Activated T-helper 1 cell treated with anti-CD3 and anti-CD28 coated beads, Interleukin-12 subunit alpha, Interleukin-12 subunit beta, Interleukin-2, Interleukin-4 antibody, amounts not matched to agents 30 ng/mL and 10 ng/mL and 1 ng/mL, durations not matched to agents 14 hours and 24 hours and 36 hours (primary cell): ENCODE data around the gene GGN. TPM values are rescaled to one million over a fixed set of nuclear protein-coding genes. Genes with fewer than 3 reads are reported as not detected.
A peak's percentile ranks its signal among the peaks of the same experiment; 100 is the strongest.

Experiments used
- DNase-seq: peaks from one replicate; pipeline ENCODE4 v3.0.0; 2021; ENCODE audit warnings: low spot score
- H3K27ac Mint-ChIP-seq: one replicate; pipeline ENCODE4 v1.8.0; 2021; ENCODE audit warnings: mild to moderate bottlenecking, mixed read lengths
- H3K27me3 Mint-ChIP-seq: one replicate; pipeline ENCODE4 v1.8.0; 2022; ENCODE audit warnings: mild to moderate bottlenecking, moderate library complexity, mixed read lengths; ENCODE audit not compliant: insufficient read depth
- H3K36me3 Mint-ChIP-seq: one replicate; pipeline ENCODE4 v1.8.0; 2021; ENCODE audit warnings: low read depth, mixed read lengths
- H3K4me1 Mint-ChIP-seq: one replicate; pipeline ENCODE4 v1.8.0; 2021; ENCODE audit warnings: low read depth, mixed read lengths
- H3K4me3 Mint-ChIP-seq: one replicate; pipeline ENCODE4 v1.8.0; 2021; ENCODE audit warnings: mild to moderate bottlenecking, moderate library complexity, mixed read lengths
- H3K9me3 Mint-ChIP-seq: one replicate; pipeline ENCODE4 v1.8.0; 2021; ENCODE audit warnings: mixed read lengths
- intact Hi-C: fragments of 100-400 bp; cut with micrococcal nuclease; formaldehyde crosslinking; loops from one replicate; pipeline ENCODE4 v1.15.1; 2024
- total RNA-seq: library from RNA; stranded (reverse); gene quantifications from 2 replicates; pipeline ENCODE4 v1.2.3, GENCODE V29; 2022

GGN gene
- total RNA-seq, 1 donor from 2014 or later, result 0.39 TPM

GRCh38 chr19:38389101-38389925, 1.5 kb upstream of the GGN start:
- no peak for DNase-seq
- Mint-ChIP-seq H3K27me3 (peaks cover 21% of the 10 kb centered on the region), H3K9me3 (no peaks in the 10 kb centered on the region), H3K27ac (peak overlapping the region; percentile 36), H3K4me1 (peaks cover 28% of the 10 kb centered on the region), H3K4me3 (peak overlapping the region; percentile 65), H3K36me3 (peaks cover 18% of the 10 kb centered on the region)
- intact Hi-C loops, result no loop called here

- peak within 1 kb of the TSS; percentile 91 for H3K27ac Mint-ChIP-seq
- H3K4me1 Mint-ChIP-seq, result peaks cover 20% of the 10 kb centered on the region
- H3K36me3 Mint-ChIP-seq, result peaks cover 22% of the 10 kb centered on the region
- intact Hi-C loops, result loop anchor here (1.0 kb wide), 2 partner anchors 14 to 26 kb away; no protein-coding TSS in a partner anchor
- H3K4me3 Mint-ChIP-seq, result peak within 1 kb of the TSS; percentile 89
- no peak for DNase-seq
- H3K9me3 Mint-ChIP-seq, result no peaks in the 10 kb centered on the region
- H3K27me3 Mint-ChIP-seq, result peaks cover 21% of the 10 kb centered on the region
Measured at GRCh38 chr19:38388349-38389100, 691 bp upstream of the GGN start, which contains the start of gene SPRED3. SPRED3 (plus strand) TSS chr19:38388697; CDS start chr19:38390303, 1,606 bp downstream.

DNA sequence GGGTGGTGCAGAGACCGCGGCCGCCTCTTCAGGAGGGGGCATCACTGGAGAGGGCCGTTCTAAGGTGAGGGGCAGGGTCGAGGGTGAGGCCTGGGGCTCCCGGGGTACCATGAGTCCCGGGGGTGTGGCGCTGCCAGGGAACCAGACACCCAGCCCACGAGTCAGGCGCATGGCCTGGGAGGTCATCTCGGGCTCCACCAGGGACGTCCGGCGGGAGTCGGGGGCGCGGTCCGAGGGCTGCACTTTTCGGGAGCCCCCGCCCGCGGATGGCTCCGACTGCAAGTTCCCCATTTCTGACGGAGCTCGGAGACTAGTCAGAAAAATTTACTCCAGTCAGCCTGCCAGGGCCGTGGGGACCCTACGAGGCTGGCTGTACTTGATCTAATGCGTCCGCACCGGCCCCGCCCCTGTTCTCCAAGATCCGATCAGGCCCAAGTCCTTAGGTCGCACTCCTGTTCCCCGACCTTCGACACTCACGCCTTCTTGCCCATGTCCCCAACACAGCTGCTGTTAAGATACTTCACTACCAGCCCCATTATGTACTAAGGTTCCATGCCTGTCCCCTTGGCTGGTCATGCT, 774 bp downstream of the GGN start:
- peak overlapping the region; percentile 50 for H3K27ac Mint-ChIP-seq
- peak overlapping the region; percentile 89 for H3K4me3 Mint-ChIP-seq
- no peaks in the 10 kb centered on the region for H3K9me3 Mint-ChIP-seq
- intact Hi-C loops, result loop anchor here (1.0 kb wide), 4 partner anchors 8 to 158 kb away; partner anchors contain the start of gene PSMD8
- H3K36me3 Mint-ChIP-seq, result peaks cover 31% of the 10 kb centered on the region
- DNase-seq, result no peak
- H3K27me3 Mint-ChIP-seq, result peaks cover 19% of the 10 kb centered on the region
- peaks cover 12% of the 10 kb centered on the region for H3K4me1 Mint-ChIP-seq

GRCh38 chr19:38386300-38386970, 1.4 kb downstream of the GGN start:
- no peak for DNase-seq
- Mint-ChIP-seq H3K9me3 (no peaks in the 10 kb centered on the region), H3K4me1 (peaks cover 12% of the 10 kb centered on the region), H3K27ac (no peak overlapping the region), H3K27me3 (peaks cover 18% of the 10 kb centered on the region), H3K4me3 (peak overlapping the region; percentile 26), H3K36me3 (peaks cover 34% of the 10 kb centered on the region)
- intact Hi-C loops, result no loop called here

DNA sequence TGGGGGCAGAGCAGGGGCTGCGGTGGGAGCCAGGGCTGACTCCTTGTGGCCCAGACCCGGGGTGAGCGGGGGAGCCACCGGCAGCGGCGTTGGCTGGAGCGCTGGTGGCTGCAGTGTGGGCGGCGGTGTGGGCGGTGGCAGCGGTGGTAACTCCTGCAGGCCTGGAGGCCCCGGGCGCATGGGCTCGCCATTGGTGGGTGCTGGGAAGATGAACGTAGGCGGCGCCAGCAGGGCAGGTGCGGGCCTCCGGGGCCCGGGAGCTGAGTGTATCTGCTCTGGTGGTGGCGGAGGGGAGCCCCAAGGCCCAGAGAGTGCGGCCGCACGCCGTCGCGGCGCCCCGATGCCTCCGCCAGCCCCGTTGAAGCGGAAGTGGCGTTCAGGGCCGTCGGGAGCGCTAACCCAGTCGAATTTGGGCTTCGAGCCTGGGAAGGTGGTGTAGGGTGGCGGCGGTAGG, 2.0 kb downstream of the GGN start:
- no peaks in the 10 kb centered on the region for H3K9me3 Mint-ChIP-seq
- intact Hi-C loops, result no loop called here
- peaks cover 34% of the 10 kb centered on the region for H3K36me3 Mint-ChIP-seq
- peaks cover 12% of the 10 kb centered on the region for H3K4me1 Mint-ChIP-seq
- H3K4me3 Mint-ChIP-seq, result no peak overlapping the region
- H3K27me3 Mint-ChIP-seq, result peaks cover 14% of the 10 kb centered on the region
- no peak for DNase-seq
- no peak overlapping the region for H3K27ac Mint-ChIP-seq

GRCh38 chr19:38385057-38385803, 2.6 kb downstream of the GGN start:
- Mint-ChIP-seq H3K27ac (no peak overlapping the region), H3K4me3 (no peak overlapping the region), H3K9me3 (no peaks in the 10 kb centered on the region), H3K36me3 (peaks cover 37% of the 10 kb centered on the region), H3K27me3 (peaks cover 11% of the 10 kb centered on the region), H3K4me1 (peaks cover 12% of the 10 kb centered on the region)
- intact Hi-C loops, result no loop called here
- DNase-seq, result no peak

- peaks cover 40% of the 10 kb centered on the region for H3K36me3 Mint-ChIP-seq
- DNase-seq, result no peak
- H3K27me3 Mint-ChIP-seq, result peaks cover 7% of the 10 kb centered on the region
- H3K4me3 Mint-ChIP-seq, result peak overlapping the region; percentile 47
- peaks cover 12% of the 10 kb centered on the region for H3K4me1 Mint-ChIP-seq
- H3K27ac Mint-ChIP-seq, result no peak overlapping the region
- intact Hi-C loops, result no loop called here
- no peaks in the 10 kb centered on the region for H3K9me3 Mint-ChIP-seq
Measured at GRCh38 chr19:38384209-38385027, 3.4 kb downstream of the GGN start.

GRCh38 chr19:38383743-38384142, 4.1 kb downstream of the GGN start:
- Mint-ChIP-seq H3K27me3 (peaks cover 4% of the 10 kb centered on the region), H3K27ac (no peak overlapping the region), H3K4me1 (peaks cover 12% of the 10 kb centered on the region), H3K9me3 (no peaks in the 10 kb centered on the region), H3K4me3 (no peak overlapping the region), H3K36me3 (peaks cover 45% of the 10 kb centered on the region)
- no peak for DNase-seq
- intact Hi-C loops, result no loop called here

DNA sequence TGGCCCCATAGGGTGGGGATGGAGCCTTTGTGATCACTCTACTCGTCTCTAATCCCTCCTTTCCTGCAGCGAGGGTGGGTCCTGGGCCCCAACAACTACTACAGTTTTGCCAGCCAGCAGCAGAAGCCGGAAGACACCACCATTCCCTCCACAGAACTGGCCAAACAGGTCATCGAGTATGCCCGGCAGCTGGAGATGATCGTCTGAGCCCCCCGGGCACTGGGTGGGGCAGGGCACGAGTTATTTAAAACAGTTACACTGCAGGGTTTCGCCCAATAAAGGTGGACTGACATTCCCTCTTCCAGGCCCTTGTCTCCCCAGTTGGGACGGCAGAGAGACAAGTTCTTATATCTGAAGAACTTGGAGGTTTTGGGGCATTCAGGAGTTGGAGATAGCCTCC, 4.7 kb downstream of the GGN start:
- intact Hi-C loops, result no loop called here
- Mint-ChIP-seq H3K36me3 (peaks cover 45% of the 10 kb centered on the region), H3K9me3 (no peaks in the 10 kb centered on the region), H3K27me3 (peaks cover 3% of the 10 kb centered on the region), H3K4me1 (peaks cover 11% of the 10 kb centered on the region), H3K27ac (no peak overlapping the region), H3K4me3 (no peak overlapping the region)
- no peak for DNase-seq

GRCh38 chr19:38381138-38381537, 6.7 kb downstream of the GGN start:
- H3K4me3 Mint-ChIP-seq, result no peak overlapping the region
- DNase-seq, result no peak
- intact Hi-C loops, result no loop called here
- H3K36me3 Mint-ChIP-seq, result peaks cover 46% of the 10 kb centered on the region
- no peak overlapping the region for H3K27ac Mint-ChIP-seq
- no peaks in the 10 kb centered on the region for H3K9me3 Mint-ChIP-seq
- H3K27me3 Mint-ChIP-seq, result no peaks in the 10 kb centered on the region
- H3K4me1 Mint-ChIP-seq, result peaks cover 10% of the 10 kb centered on the region

DNA sequence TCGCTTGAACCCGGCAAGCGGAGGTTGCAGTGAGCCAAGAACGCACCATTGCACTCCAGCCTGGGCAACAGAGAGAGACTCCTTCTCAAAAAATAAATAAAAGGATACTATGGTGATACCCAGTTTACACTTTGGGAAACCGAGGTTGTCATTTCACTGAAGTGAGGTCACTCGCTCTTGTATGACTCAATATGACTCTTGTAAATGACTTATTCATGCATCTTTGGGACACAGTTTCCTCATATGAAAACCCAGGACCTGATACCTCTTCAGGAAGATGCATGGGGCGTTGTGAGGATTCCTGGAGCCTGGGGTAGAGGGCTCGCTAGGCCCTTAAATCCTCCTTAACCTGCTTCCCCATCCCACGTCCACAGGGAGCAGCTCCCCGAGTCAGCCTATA, 9.0 kb downstream of the GGN start:
- Mint-ChIP-seq H3K27me3 (no peaks in the 10 kb centered on the region), H3K4me3 (no peak overlapping the region), H3K27ac (no peak overlapping the region), H3K9me3 (no peaks in the 10 kb centered on the region), H3K4me1 (peaks cover 31% of the 10 kb centered on the region), H3K36me3 (peaks cover 48% of the 10 kb centered on the region)
- intact Hi-C loops, result no loop called here
- DNase-seq, result no peak
